Fibroblast of skin of scalp (primary cell): ENCODE data around the gene SMG6.
"Not testable (repeated sequence)": the region's sequence is repeated elsewhere in the genome, so short reads cannot be mapped to it uniquely, and the experiment has no call there.

Source experiments
- DNase-seq: peaks from one replicate; pipeline ENCODE4 v3.0.0-alpha.2; 2013

SMG6 gene

DNA sequence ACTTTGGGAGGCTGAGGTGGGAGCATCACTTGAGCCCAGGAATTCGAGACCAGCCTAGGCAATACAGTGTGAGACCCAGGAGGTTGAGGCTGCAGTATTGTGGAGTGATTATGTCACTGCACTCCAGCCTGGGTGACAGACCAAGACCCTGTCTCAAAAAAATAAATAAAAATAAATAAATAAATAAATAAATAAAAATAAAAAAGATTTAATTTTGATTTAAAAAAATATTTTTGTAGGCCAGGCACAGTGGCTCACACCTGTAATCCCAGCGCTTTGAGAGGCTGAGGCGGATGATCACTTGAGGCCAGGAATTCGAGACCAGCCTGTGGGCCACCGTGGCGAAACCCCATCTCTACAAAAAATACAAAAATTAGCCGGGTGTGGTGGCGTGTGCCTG lies 104.2 kb downstream of the SMG6 start:
- DNase-seq: not testable (repeated sequence)

DNA sequence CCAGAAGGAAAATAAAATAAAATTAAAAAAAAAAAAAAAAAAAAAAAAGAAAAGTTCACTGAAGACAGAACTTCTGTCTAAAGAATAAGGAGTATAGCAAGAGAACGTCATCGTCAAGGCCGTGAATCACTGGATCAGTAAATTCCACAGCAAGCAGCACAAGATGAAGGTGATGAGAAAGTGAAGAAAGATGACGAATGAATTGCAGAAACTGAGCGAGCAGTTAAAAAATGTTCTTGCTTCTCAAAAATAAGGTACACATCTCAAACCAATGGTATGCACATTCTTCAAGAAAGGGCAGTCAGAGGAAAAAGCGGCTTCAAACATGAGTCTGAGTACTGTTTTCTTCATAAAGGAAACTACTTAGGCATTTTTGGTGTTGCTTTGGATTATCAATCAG lies 104.7 kb downstream of the SMG6 start:
- peak; percentile 86 for DNase-seq

DNA sequence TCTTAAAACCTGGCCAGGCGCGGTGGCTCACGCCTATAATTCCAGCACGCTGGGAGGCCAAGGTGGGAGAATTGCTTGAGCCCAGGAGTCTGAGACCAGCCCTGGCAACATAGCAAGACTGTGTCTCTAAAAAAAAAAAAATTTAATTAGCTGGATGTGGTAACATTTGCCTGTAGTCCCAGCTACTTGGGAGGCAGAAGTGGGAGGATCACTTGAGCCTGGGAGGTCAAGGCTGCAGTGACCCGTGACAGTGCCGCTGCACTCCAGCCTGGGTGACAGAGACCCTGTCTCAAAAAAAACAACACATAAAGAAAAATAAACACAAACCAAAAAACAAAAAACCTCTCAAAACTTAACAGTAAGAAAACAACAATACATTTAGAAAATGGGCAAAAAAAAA lies 106.3 kb downstream of the SMG6 start:
- no peak for DNase-seq

DNA sequence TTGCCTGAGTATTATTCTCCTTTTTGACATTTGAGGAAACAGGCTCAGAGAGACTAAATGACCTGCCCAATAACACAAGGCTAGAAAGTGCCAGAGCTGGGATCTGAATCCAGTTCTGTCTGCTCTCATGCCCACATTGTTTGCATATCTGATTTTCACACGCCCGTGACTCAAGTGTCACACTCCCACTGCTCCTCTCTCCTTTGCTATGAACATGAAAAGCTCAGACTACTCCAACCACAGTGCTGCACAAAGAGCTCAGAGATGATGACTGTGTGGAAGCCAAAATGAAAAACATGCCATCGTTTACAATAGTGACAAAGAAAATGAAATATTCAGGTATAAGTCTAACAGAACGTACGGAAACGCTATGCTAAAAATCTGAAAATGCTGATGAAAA lies 107.9 kb downstream of the SMG6 start:
- peak; percentile 57 for DNase-seq

DNA sequence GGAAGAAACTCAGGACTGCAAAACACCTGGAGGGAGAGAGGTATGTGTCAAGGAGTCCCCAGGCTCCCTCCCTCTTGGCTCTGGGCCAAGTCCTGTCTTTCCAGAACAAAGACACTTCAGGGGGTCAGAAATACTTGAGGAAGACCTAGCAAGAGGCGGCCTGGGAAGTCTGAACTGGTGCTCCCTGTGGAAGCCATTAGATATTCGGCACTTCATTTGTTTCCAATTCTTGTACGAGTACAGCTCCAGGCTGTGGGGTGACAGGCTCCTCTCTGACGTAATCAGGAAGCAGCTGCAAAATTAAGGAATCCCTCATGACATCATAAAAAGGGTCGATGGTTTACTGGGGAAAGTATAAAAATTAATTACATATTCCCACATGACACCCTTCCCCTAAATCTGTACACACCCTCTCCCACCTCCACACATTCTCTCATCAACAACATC lies 108.7 kb downstream of the SMG6 start:
- no peak for DNase-seq

DNA sequence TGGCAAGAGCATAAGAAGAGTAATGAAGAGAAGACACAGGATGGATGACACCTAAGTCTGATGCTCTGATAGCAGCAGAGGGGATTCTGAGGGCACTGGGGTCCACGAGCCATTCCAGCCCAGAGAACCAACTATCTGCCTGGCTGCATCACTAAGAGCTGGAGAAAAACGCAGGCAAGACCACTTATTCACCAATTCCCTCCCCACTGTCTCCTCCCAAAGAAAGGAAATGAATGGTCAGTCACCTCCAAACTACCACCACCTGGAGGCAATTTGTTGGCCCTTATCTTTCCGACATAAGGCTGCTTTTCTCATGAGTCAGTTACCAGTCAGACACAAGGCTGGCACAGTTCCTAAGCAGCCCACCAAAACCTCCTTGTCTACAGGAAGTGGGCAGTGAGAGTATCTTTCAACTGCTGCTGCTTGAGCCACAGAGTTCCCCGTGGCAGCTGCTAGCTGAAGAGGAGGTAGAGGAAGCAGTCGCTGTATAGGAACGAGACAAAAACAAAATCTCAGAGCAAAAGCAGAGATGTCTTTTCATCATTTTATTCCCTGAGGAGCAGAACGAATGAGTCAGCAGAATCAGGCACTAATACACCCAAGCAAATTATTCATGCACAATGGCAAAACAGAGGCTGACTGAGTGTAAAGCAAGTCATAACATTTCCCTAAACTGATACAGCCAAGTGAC lies 111.1 kb downstream of the SMG6 start:
- DNase-seq: peak; percentile 96

DNA sequence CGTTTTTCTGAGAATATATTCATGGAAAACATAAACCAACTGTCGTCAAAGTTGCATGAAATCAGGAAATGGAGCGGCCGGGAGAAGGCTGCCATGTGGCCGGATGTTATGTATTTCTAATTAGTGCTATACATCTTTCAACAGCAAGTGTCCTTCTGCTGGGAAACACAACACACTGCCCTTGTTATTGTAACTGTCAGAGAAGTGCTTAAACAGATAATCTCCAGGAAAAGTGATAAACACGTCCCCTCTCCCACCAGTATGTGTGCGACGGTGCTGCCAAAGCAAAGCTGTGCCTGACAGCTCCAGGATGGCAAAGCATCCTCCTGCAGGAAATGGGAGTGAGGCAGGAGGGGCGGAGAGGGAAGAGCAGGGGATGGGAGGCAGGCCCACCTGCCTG lies 111.8 kb downstream of the SMG6 start:
- no peak for DNase-seq

DNA sequence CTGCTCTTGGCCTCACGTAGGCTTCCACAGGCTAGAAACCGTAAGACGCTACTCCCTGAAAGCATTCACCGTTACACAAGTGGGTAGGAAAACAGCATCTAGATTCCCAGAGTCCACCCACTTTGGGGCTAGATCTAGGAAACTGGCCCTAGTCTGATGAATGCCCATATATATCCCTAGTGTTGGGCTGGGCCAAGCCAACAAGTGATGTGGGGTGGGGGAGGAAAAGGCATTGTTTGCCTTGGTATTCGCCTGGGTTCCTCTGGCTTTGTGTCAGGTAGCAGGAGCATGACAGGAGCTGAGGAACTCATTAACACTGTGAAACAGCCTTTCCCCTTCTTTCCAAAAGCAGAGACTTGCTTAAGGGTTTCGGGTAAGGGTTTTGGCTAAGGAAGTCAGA lies 112.4 kb downstream of the SMG6 start:
- no peak for DNase-seq

DNA sequence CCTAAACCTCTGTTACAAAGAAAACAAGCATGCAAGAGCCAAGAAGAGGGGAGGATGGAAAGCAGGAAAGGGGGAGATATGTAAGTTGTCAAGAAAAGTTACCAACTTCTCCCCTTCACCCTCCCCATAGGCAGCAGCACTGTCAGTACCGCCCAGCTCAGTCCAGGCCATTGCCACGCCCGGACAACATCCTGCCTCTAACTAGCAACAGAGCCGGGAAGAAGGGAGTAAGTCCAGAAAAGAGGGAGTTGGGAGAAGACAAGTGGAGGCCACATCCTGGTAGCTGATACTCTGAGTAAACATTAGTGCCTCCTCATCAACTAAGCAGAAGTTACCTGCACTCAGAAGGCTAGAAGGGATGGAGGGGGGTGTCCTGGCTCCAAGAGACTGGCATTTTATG lies 113.6 kb downstream of the SMG6 start:
- no peak for DNase-seq

DNA sequence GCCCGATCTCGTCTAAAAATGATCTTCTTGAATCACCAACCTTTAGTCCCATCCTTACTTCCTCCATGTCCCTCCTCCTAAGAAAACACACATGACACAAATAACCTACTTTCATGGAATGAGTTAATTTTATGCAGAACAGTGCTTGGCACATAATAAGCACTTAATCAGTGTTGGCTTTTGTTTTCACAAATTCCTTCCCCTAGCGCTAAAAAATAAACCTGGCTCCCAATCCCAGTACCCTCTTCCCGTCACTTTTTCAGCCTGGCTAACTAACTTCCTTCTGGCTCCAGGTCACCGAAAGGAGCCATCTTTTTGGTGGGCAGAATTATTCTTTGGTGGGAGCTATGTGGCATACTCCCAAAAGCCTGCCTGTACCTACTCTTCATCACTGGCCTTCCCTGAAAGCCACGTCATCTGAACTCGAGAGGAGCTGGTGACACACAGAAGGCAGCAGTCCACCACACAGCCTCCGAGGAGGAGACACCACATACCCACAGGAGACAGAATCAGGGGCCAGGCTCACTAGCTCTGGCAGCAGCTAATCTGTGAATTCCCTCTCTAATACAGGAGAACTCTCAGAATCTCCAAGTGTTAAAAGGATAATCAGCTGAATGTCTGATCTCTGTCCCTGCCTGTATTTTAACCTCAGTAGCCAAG lies 114.5 kb downstream of the SMG6 start:
- DNase-seq: no peak

DNA sequence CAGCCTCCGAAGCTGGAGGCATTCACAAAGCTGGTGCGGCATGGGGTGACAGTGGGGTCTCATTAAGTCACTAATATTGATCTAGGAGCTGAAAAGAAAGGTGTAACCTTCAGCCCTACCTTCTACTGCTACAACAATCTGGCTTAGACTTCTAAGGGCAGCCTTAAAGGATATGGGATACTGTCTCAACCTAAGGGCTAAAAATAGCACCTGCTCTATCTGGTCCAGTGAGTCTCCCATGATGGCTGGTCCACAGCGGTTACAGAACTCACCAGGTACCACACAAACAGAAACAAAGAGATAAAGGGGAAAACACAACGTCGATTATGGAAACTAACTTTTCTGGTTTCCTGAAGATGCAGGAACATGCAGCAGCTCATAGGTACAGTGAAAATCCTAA lies 115.8 kb downstream of the SMG6 start:
- no peak for DNase-seq

DNA sequence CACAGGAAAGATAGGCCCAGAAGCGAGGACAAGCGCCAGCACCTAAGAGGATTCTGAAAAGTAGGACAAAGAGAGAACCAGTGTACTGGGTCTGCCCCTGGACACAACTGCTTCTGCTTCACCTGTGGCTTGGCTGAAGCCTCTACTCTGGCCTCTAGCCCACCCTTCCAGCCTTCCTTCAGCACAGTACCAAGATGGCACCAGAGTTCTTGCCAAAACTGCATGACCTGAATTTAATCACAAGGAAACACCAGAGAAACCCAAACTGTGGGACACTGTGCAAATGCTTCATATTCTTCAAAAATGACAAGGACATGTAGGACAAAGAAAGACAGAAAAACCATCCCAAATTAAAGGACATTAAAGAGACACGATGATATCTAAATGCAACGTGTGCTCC lies 116.6 kb downstream of the SMG6 start:
- no peak for DNase-seq

DNA sequence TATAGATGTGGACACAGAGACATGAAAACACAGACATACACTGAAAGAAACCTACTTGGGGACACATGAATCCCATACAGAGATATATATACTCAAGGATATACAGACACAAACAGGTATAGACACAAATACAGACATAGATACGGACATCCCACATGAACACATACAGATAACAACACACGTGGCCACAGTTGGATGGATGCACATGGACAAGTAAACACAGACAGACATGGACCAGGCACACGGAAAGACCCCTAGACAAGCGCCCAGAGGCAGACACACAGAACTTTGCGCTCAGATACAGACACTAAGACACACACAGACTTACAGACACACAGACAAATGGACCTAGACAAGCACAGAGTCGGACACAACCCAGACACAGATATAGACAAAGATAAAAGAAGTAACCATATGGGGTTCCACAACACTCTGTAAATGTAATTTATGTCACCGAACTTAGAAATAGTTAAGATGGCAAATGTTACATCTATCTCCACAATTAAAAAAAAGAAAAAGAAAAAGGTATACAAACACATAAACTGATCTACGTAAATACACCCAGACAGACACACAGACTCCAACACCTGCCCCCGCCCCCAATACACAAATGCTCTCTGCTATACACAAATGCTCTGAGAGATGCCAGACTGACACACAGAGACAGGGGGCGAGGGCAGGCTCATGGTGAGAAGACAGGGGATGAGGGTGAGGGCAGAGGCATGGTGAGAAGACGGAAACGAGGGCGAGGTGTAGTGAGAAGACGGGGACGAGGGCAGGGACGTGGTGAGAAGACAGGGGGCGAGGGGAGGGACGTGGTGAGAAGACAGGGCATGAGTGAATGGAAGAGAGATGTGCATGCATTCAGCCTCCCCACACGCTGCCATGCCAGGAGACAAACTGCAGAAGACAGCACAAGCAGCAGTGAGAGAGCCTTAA lies 118.3 kb downstream of the SMG6 start:
- no peak for DNase-seq

DNA sequence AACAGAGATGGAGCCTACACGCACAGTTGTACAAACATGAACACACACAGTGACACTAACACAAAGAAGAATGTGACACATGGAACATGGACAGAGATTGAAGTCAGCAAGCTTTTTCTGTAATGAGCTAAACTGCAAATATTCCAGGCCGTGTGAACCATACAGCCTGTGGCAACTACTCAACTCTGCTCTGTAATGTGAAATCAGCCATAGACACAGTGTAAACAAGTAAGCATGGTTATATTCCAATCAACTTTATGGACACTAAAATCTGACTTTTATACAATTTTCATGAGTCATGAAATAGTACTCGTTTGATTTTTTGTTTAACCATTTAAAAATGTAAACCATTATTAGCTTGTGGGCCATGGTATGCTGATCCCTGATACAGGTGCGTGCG lies 120.2 kb downstream of the SMG6 start:
- no peak for DNase-seq

DNA sequence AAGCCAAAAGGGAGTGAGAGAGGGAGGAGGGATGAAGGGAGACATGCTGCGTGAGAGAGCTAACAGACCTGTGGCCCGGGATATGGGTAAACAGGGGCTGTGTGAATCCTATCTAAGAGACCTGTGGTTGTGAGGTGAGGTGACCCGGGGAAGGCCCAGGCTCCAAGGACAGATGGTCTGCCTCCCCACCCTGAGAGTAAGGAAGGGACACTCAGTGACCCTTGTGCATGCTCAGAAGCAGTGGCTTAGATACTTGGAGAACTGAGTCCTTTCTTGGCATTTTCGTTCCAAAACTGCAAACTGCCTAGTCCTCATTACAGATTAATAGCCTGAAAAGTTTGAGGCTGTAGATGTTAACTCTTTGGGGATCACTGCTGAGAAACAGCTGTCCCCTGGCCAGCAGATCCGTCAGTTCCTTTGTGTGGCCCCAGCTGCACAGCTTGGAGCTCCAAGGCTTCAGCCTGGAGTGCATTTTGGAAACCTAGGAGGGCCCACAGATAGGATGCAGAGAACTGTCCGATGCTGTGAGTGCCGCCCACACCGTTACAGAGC lies 121.6 kb downstream of the SMG6 start:
- no peak for DNase-seq

DNA sequence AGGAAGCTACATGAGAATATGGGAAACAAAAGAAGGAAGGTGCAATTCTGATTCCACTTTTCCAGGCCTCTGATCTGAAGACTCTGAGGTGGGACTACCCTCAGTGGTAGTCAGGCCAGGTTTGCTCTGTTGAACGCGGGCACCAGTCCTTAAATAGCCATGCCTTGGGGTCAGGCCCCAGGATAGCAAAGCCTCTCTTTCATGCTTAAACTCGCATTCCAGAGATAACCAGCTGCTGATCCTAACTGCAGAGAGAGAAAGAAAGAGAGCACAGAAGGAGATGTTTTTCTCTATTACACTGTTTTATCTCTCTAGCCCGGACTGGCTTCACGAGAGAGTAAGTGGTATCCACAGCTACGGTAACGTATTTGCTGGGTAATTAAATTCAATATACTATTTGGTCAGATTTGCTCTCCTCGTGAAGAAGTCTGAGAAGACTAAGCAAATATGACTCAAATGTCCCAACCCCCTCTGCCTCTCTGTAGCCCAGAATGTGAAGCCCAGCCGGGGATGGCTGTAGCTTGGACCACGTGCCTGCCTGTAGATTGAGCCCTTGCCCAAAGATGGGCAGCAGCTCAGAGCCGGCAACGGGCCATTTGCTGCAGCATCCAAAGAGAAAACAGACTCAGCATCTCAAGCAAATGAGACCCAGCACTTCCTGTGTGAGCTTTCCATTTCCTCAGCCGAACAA lies 122.2 kb downstream of the SMG6 start:
- peak; percentile 96 for DNase-seq

DNA sequence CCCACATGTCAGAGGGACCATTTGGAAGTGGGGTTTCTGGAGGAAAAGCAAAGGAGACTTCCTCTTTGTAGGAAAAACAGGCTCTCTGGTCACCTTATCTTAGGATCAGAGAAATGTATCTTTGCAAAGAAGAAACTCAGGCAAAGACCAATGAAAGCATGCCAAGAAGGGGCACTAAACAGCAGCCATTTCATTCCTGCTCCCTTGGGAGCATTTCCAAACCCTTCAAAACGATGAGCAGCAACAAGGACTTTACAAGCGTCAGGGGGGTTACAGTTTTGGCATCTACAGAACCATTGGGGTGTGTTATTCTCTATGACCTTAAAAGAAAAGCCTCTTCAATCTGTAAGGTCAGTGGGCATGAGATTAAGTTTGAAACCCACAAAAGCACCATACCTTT lies 122.8 kb downstream of the SMG6 start:
- no peak for DNase-seq

DNA sequence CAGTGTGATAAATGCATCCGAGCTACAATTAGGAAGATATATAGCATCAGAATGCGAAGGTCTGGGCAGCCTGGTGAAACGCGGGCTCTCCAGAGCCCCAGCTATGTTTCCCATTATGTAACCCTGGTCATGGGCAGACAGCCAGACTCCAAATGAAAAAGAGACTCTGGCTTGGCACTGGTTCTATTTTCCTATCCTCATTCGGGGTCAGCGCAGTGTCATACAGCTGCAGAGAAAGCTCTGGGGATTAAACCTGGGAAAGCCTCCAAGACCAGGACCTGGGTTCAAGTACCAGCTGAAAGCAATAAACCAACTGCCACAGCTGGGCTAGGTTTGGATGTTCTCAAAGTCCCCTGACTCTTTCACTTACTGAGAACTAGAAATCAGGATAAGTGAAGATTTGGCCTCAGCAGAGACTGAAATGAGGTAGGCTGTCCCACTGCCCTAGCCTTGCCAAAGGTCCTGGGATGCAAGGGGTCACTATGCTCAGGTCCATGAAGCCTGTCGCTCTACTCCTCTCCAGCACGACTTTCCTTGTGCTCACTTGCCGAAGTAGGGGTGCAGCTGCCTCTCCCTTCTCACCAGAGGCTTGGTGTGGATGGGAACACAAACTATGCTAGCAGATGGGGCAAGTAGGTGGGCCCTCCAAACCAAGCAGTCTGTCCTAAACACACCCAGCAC lies 123.8 kb downstream of the SMG6 start:
- DNase-seq: peak; percentile 98

DNA sequence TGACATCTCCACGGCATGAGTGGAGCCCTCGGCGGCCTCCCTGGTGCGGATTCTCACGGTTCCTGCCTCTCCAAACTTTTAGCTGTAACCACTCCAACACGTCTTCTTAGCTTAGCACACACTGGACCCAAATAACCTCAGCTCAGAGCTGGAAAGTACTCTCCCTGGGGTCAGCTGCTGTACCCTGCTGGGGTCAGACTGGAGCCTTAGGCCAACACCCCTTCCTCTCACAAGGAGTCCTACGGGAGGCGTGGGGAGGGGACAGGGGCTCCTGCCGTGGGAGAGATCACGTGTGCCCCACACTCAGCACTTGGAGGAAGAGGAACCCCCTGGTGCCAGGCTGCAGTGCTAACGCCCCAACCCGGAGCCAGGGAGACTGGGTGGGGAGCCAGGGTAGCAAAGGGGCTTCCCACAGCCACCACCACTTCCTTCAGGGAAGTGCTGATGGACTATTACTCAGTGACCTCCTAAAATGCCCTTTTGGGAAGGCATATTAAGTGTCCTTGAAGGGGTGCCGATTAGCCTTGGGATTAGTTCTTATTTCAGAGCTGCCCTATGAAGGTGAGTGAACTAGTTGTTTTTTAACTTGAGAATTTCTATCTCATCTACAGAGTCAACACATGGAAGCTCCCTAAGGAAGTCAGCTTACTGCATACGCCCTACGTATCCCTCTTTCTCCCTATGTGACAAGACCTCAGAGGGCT lies 124.6 kb downstream of the SMG6 start:
- no peak for DNase-seq

DNA sequence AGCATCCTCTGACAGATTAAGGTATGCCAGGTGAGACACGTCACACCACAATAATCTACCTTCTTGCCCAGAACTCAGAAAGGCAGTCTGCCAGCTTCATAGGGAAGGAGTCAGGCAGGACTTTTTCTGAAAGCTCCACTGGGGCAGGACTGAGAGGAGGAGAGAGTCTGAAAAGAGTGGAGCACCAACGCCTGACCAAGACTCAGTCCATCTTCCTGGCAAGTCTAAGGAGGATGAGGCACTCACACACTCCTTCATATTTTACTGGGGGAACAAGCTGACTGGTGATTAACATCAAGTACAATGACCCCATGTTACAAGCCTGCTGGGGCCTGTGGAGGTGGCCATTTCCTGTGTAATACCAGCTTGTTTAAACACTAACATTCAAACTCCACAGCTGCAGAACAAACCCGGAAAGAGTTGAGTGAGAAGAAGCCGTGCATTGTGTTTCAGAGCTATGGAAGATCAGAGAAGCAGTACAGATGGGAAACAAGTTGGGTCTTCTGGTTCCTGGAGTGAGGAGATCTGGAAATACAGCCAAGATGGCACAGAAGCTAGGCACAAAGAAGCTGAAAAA lies 126.3 kb downstream of the SMG6 start:
- DNase-seq: no peak
